NCI-H1048 (cell line): Measurements from ENCODE around the gene ACSS3.
"Not testable (repeated sequence)": the region's sequence is repeated elsewhere in the genome, so short reads cannot be mapped to it uniquely, and the experiment has no call there.

Experiments used
- DNase-seq: peaks from one replicate; lab custom pipeline; 2025; lab: John Stamatoyannopoulos, UW

ACSS3 gene

DNA sequence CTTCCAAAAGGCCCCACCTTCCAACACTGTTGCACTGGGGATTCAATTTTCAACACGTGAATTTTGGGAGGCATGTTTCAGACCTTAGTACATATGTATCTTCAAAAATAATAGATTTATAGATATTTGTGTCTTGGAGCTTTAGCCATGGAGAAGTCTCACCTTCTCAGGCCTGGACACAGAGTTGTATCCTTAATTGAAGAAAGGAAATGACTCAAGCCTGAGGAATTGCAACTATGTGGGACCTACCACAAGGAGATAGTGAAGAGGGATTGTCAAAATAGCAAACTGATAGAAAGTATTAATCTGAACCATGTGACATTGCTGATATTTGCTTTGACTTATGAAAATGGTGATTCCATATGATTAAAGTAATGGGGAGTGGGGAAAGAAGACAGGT is 89.8 kb downstream of the ACSS3 start:
- no peak for DNase-seq

DNA sequence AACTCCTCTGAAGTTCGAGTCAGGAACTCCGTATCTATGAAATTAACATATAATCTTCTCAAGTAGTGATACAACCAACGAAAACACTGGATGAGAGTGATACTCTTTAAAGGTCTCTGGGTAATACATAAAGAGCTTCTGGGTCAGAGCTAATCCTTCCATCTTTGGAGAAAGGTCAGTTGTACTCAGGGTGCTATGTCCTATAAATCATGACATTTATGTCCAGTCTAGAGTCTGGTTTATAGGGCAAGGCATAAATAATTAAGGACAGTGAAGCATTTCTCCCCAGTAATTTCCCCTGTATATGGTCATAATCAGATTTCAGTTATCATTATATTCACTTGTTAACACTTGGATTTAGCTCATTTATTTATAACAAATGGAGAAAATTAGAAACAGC is 90.6 kb downstream of the ACSS3 start:
- no peak for DNase-seq

DNA sequence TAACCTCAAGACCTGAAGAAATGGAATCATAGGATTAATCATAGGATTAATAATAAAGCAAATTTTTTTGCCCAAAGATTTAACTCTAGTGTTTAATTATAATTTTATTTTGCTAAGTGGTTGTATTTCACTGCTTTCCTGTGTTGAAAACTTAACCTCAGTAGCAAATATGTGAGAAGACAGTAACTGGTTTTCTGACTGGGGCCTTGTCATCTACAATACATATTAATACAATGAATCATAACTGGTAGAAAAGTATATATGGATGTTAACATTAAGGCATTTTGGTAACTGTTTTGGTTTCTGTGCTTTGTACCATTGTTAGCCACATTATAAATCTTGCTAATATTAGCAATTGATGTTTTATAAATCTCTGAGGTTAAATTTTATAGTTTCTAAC is 92.2 kb downstream of the ACSS3 start:
- no peak for DNase-seq

DNA sequence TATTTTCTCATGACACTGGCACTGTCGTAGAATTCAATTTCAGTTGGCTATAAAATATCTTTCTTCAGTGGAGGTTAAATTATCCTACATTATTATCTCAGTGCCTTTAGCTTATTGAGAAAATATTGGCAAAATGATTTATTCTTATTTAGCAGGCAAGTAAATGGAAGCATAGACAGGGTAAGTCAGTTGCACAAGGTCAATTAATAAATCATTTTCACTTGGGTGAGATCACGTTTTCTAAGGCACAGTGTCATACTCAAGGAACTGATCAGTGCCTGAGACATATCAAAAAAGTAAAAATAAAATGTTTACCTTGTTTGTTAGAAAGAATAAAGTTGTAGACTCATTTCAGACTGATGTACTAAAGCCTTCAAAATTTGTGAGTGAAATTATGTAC is 95.0 kb downstream of the ACSS3 start:
- no peak for DNase-seq

DNA sequence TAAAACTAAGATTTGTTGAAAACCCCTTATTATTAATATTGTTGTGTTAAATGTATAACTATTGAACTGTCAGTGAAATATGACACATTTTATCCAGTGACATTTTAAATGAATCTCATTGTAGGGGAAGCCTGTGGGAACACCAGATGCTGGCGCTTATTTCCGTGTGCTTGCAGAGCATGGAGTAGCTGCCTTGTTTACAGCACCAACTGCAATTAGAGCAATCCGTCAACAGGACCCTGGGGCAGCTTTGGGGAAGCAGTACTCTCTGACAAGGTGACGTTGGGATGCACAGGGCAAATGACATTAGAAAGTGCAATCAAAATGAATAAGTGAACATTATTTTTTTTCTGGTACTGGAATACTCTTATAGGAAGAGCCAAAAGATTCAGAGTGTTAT is 96.8 kb downstream of the ACSS3 start:
- no peak for DNase-seq

DNA sequence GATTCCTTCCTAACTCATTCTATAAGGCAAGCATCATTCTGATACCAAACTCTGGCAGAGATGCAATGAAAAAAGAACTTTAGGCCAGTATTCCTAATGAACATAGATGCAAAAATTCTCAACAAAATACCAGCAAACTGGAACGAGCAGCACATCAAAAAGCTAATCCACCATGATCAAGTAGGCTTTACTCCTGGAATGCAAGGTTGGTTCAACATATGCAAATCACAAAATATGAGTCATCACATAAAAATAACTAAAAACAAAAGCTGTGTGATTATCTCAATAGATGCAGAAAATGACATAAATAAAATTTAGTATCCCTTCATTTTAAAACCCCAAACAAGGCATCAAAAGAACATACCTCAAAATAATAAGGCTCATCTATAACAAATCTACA is 98.9 kb downstream of the ACSS3 start:
- no peak for DNase-seq

DNA sequence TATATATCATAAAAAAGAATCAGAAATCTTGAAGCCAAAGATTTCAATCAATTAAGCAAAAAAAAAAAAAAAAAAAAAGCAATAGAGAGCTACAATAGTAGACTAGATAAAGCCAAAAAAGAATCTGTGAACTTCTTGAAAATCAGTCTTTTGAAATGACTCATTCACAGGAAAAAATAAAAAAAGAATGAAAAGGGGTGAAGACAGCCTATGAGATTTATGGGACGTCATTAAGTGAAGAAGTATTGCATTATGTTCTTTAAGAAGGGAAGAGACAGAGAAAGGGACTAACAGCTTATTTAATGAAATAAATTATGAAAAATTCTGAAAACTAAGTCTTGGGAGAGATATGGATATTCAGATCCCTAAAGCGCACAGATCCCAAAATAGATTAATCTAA is 103.8 kb downstream of the ACSS3 start:
- no peak for DNase-seq

DNA sequence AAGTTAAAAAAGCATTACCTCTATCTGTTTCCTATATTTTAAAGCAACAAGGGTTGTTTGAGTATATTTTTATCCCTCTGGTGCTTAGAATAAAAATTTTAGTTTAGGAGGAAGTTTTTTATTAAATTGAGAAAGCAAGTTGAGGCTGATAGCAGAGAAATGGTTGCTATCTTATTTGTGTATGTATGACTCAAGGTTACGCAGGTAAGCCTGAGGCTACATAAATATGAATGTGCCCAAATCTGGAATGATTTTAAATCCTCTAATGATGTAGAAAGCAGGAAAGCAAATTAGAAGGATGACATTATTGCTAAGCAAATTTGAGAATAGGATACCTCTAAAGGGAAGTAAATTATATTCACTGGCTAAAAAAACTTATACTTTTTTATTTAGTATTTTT is 109.8 kb downstream of the ACSS3 start:
- no peak for DNase-seq

DNA sequence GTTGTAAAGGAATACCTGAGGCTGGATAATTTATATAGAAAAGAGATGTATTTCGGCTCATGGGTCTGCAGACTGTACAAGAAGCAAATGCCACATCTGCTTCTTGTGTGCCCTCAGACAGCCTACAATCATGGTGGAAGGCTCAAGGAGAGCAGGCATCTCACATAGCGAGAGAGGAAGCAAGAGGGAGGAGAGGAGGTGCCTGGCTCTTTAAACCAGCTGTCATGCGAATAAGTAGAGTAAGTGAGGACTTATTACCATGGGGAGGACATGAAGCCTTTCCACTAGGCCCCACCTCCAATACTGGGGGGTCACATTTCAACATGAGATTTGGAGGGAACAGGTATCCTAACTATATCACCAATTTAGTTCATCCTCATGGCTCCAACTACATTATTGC is 118.7 kb downstream of the ACSS3 start:
- DNase-seq, result no peak

DNA sequence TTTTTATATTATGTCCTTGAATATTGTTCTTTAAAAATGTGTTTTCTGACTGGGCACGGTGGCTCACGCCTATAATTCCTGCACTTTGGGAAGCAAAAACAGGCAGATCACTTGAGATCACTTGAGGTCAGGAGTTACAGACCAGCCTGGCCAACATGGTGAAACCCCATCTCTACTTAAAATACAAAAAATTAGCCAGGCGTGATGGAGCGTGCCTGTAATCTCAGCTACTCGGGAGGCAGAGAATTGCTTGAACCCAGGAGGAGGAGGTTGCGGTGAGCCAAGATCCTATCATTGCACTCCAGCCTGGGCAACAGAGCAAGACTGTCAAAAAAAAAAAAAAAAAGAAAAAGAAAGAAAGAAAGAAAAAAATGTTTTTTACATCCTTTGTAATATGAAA is 122.7 kb downstream of the ACSS3 start:
- not testable (repeated sequence) for DNase-seq

DNA sequence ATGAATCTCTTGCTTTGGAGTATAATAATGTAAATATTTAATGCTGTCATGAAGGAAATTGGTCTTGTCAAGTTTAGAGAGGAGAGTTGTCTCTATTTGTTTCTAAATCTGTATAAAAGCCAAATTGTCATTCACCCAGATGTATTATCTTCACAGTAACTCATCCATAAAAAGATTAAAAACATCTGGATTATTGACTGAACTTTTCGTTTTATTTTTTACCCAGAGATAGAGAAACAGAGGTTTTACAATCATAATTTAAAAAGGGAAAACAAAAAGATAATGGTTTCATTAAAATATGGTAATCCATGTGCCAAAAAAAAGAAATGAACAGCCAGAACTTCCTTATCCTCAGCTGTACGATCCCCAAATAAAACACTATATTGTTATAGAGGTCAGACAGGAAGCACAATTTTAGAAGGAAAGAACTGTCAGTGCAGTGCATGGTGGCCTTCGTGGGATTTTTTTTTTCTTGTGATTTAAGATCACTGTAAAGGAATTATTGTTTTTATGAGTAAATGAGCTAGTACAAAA is 125.9 kb downstream of the ACSS3 start:
- no peak for DNase-seq

DNA sequence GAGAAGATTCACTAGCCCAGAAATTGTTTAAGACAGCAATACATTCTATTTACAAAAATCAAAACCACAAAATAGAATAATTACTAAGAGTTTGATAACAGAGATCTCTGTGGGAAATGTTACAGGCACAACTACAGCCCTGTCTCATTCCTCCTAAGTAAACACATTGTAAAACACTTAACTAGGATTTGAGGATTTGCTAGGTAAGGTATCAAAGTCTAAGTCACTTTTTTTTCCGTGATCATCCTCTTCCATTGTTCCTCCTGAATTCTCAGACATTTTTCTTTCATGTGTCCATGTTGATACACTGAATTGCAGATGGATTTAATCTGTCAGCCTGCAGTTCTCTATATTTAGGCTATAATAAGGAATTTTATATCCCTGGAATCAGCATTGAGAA is 127.5 kb downstream of the ACSS3 start:
- DNase-seq, result no peak

DNA sequence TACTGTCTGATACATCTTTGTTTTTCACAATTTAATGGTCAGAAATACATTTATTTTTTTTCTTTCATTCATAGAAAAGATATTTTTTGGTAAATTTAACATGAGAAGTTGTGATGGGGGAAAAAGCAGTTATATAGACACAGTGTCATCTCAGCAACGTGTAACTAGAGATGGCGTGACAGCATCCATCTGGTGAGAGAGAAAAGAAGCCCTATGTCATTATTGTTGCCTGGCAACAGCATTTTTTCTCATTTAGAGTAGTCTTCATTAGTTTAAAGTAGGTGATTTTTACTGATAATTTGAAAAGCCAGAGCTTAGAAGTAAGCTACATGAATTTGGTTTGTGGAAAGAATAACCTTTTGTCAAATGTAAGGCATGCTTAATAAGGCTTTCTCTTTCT is 128.6 kb downstream of the ACSS3 start:
- no peak for DNase-seq

DNA sequence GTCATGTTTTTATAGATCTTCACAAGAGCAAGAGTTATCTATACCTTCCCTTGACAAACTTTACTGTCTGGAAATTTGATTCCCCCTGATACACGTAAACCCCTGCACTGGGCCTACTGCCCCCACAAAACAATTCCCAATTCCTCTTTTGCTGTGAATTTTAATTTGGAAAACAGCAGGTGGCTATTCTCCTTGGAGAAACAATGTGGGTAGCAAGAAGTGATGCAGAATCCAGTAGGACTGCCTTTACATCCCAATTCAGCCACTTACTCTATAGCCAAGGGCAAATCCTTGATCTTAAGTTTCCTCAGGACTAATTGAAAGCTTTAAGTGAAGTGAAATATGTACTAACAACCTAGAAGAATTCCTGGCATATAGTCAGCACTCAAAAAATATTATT is 129.3 kb downstream of the ACSS3 start:
- DNase-seq, result no peak

DNA sequence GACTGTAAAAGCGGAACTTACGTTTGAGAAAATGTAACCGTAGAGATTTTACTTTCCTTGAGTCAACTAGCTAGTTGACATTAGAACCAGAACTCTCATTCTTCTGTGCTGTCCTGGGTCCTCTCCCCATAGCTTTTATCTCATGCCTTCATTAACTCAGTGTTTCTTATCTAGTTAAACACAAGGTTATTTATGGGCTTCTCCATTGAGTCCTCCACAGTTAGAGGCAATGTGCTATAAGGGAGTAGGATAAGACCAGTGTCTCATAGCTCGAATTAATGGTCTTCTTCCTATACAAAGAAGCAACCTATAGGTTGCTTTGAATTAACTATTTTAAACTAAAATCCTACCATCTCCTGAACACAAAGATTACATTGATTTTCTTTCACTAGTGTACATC is 129.8 kb downstream of the ACSS3 start:
- no peak for DNase-seq

DNA sequence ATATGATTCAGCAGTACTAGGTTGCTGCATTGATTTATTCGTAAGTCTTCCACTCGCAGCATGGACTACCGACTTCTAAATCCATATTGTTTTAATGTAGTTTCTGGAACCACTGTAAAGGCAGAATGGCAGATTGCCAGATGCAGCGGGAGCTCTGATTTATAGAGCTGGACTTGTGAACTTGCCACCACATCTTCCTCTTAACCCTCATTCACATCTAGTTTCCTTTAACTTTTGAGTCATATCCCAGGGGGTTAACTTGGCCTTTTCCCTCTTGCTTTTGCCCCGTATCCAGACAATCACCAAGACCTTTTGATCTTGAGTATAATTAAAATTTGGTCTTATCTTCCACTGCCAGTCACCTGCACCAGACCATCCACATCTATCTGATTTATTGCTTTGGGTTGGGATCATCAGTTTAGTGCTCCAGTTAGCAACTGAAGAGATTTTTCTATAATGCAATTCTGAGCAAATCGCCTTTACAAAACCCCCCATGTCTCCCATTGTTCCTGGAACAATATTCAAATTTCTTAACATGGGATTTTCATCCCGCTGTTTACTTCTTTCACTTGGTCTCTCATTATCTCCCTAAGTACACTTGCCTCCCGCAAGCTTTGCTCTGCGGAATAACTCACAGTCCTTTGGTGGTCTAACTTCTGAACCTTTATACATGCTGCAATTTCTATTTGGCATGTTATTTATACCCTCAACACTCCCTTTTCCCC is 130.5 kb downstream of the ACSS3 start:
- DNase-seq, result no peak

DNA sequence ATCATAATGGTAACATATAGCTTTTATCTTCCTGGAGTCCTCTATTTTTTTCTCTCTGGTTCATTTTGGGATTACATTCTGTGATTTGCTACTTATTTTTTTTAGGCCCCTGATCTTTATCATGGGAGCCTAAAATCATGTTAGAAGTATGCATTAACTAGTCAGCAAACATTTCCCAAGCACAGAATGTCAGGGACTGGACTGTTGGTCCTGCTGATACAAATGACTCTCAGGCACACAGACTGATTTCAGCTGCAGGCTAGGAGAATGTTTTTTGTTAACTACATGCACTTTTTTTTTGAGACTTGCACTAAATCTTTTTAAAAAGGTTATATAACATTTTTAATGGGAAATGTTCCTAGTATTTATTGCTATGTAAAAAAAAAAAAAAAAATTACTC is 131.1 kb downstream of the ACSS3 start:
- DNase-seq, result no peak

DNA sequence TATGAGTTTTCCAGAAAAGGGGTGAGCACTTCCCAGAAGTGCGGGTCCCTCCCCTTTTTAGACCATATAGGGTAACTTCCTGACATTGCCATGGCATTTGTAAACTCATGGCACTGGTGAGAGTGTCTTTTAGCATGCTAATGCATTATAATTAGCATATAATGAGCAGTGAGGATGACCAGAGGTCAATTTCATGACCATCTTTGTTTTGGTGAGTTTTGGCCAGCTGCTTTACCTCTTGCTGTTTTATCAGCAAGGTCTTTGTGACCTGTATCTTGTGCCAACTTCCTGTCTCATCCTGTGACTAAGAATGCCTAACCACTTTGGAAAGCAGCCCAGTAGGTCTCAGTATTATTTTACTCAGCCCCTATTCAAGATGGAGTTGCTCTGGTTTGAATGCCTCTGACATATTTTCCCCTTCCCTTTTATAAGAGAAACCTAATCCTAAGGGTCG is 131.9 kb downstream of the ACSS3 start:
- DNase-seq, result not testable (repeated sequence)

DNA sequence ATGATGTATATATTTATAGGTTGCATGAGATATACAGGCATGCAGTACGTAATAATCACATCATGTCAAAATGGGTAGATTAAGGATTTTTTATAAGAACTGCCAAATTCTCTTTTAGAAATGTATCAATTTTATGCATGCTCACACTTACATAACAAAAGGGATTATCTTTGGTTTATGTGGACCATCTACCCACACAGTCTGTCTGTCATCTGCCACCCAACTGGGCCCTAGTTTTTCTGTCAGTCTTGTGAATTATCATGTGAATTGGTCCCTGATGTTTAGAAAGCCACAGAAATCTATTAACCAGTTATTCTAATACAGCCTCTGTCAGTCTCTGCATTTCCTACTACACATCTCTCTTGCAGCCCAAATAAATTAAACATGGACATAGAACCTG is 133.4 kb downstream of the ACSS3 start:
- no peak for DNase-seq

DNA sequence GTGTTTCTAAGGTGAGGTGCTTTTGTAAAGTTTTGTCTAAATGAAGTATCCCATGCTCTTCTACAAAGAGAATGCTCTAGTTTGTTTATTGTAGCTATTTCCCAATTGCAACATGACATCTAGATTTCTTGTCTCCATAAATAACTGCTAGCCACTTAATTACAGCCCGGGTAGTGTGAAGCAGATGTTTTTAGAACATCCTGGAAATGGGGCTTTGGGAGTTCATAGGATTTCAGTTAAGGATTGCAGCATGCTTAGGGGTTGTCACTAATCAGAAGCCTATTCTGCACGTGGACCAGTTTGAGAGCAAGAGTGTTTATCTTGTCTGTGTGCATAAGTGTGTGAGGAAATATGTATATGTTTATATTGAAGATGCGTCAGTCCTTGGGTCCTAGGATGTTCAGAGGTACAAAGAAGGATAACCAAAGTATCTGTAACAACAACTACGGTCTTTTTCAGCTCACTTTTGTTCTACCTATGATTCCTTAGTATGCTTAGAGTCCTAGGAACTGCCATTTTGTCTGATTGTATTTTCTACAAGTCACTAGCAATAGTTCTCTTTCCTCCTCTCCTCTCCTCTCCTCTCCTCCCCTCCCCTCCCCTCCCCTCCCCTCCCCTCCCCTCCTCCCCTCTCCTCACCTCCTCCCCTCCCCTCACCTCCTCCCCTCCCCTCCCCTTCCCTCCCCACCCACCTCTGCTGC is 135.3 kb downstream of the ACSS3 start:
- no peak for DNase-seq

DNA sequence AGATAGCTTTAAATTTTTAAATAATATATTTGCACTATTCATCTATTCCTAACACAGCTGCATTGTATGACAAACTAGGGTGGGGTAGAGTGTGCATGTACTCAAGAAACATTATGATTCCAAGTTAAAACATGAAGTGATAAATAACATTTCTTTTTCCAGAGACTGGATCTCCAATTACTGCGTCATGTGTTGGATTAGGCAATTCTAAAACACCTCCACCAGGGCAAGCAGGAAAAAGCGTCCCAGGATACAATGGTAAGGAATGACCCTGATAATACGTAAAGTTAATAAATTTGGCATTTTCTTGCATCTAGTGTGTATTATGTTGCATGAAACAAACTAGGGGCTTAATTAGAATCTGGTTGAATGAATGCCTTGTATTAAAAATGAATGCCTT is 138.9 kb downstream of the ACSS3 start:
- DNase-seq, result no peak

DNA sequence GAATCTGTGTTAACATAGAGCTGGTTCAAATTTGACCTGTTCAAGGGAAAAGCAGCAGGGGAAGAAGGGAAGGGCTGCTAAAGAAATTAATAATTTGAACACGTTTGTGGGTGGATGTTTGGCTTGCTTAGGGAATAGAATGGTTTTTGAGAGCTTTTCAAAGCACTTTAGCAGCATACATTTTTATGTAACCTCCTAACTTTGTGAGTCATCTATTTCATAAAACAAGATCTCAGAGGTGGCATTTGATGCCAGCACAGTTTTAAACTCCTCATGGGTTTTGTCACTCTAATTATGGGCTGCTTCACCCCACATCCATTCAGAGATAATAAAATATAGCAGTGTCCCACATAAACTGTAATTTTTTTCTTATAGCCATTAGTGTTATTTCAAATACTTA is 143.8 kb downstream of the ACSS3 start:
- DNase-seq, result no peak

DNA sequence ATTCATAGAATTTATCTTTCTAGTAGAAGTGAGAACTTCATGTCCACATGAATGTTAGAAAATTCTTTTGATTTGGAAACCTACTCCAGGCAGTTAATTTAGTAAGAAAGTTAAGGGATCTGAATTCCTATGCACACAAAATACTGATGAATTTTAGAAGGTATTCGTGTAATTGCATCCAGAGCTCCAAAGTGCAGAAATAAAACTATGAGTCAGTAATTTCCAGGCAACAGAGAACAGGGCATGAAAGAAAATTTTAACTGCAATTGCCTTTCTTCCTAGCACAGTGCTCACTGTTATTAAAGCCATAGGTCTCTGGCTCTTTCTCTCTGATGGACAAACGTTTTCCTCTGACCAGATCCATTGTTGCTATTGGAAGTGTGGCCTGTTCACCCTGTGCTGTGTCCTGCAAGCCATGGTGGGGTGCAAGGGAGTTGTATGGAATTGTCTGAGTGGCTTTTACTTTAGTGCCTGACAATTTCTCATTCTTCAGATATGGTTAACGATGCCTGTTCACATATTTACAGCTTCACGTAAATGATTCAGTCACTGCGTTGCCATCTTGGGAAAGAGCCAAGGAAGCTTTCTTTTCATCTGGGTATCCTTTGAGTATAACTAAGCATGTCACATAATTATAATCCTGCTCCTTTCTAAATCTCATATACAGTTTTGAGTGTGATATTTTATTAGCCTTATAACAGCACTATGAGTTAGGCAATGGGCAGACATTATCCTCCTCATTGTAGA is 145.1 kb downstream of the ACSS3 start:
- DNase-seq, result no peak
